NCI-H2107 (cell line): ENCODE measurements around the gene TCF4.
A peak's percentile ranks its signal among the peaks of the same experiment; 100 is the strongest.

Experiments used
- DNase-seq: peaks from one replicate; lab custom pipeline; 2025; lab: John Stamatoyannopoulos, UW

TCF4 gene

DNA sequence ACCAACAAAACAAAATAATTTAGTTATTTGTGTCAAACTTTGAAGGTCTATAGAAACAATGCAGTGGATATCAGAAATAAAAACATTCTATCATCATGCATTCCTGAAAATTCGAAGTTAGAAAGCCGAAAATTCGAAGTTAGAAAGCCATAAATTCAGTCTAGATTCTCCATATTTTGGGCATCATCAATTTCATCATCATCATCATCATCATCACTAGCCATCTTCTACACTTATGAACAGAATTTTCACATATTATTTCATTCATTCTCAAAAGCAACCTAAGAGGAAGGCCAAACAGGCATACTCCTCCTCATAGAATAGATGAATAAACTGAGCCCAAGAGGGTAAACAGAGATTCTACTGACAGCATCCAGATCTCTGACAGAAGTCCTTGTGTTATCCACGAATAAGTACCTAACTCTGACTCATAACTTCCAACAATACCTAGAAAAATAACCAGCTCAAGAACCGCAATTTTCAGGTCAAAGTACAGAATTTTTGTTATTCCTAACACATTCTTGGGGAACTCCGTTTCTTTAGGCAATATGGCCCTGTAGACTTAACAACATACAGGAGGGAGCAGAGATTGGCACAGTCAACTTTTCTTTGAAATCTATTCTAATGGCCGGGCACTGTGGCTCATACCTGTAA lies 84.7 kb downstream of the TCF4 start:
- DNase-seq: no peak

DNA sequence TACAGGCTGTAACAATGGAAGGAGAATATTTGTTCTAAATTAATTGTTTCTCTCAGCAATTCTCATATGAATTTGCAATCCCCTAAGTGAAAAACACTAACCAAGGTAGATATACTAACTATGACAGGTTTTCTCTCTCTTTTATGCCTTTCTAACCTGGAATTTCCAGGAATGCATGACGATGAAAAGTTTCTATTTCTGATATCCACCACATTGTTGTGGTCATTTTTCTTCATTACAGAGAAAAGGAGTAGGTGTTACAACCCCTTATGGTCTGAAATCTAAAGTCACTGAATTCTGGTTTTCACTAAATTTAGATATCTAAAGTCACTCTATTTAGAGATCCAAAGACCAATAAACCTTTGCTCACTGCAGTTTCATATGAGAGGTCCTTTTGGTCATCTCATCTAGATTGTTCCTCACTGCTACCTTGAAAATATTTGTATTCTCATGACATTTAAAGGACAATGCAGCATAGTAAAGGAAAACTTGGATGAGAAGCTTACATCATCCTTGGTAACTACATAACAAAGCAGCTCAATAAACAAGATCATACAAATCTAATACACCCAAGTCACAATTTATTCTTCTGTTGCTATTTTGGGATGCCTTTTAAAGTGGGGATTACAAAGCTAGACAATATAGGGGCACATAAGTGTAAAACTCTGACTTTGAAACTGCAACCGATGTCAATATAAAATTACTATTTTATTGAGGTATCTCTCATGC lies 85.8 kb downstream of the TCF4 start:
- DNase-seq: no peak

GRCh38 chr18:55501579-55501978 lies 86.4 kb downstream of the TCF4 start:
- no peak for DNase-seq

- DNase-seq: no peak
Measured at GRCh38 chr18:55500316-55501086, 87.5 kb downstream of the TCF4 start.

DNA sequence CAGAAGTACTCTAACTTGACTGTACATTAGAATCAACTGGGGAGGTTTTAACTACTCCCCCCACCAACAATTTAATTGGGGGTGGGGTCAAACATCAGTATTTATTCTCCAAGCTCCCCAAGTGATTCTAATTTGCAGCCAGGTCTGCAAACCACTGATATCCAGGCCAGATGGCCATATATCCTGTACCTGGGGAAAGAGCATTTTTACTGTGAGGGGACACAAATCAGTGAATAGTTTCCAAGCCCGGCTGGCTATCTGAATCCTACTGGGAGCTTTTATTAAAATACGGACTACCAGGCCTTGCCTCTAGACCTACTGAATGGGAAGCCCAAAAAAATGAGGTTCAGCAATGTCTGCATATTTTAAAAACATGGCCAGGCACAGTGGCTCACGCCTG lies 88.5 kb downstream of the TCF4 start:
- no peak for DNase-seq

DNA sequence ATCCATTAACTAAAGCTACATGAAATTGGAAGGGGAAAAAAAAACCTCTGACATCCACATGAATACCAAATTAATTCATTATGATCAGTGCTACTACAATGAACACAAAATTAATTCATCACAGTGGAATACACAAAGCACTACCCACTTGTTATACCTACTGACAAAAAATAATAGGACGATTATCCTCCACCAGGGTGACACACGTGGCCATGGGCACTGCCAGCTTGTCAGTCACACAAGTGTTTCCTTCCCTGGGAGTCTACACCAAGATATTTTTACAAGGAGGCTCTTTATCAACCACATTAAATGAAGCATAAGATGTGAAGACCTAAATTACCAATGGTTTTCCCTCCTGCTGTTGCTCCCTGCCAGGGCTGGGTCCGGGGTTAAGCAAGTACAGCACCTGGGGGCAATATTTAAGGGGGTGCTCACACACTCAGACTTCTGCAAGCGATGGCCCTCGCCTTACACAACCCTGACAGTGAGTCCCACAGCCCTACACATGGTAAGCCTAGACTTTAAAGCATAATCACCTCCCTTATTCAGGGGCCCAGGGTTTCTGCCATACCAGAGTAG lies 90.1 kb downstream of the TCF4 start:
- peak; percentile 56 for DNase-seq

GRCh38 chr18:55494899-55495298 lies 93.1 kb downstream of the TCF4 start:
- DNase-seq: no peak

- DNase-seq: no peak
Measured at GRCh38 chr18:55494441-55494840, 93.6 kb downstream of the TCF4 start.

DNA sequence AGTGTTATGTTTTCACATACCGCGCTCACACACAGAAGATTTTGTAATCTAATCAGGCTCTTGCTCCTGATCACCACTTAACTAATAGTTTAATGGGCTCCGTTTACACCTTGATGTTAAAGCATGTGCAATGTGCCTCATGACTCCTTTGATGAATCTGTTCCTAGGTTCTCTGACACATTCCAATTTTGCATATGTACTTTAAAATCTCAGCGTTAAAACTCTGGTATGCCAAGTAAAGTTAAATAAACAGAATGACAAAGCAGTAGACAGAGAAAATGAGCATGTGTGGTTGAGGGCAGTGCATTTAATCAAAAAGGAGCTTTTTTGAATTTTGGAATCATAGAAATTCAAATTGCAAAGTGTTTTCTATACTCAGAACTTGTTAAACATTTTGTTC lies 96.4 kb downstream of the TCF4 start:
- DNase-seq: no peak

DNA sequence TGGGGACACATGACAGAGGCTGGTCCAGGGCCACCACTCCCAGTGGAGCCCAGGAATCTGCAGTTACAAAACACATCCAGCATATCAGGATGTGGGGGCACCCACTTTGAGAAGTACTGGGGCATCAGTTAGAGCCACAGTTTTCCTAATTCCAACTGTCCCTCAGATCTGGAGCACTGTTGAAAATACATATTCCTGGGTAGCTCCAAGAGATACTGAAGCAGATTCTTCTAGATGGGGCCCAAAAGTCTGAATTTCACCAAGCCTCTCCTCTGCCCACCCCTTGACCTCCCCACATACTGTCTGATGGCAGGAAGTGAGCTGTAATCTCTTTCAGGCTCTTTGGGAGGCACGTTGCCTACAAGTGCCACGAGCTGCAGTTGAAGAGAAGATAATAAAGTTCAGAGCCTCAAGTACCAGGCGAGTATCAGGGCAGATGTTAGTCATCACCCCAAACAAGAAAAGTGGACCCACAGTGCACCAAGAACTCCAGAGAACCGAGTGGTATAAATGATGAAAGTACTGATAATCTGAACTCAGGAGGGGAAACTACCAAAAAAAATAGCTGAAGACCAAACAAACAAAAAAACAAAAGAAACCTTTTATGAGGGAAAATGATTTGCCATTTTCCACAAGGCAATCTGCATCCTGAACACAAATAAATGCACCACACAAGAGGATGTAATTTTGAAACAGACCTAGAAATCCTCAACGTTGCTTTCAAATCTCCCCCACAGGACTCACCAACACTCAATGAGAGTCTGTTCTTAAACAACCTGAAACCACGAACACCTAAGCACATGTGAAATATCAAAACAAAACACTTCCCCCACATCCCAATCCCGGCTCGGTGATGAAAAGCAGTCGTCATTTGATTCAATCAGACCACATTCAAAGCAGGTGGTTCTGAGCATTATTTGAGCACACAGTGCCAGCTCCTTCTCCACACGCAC lies 98.7 kb downstream of the TCF4 start:
- DNase-seq: peak; percentile 88

- no peak for DNase-seq
Measured at GRCh38 chr18:55488473-55488872, 99.5 kb downstream of the TCF4 start.

DNA sequence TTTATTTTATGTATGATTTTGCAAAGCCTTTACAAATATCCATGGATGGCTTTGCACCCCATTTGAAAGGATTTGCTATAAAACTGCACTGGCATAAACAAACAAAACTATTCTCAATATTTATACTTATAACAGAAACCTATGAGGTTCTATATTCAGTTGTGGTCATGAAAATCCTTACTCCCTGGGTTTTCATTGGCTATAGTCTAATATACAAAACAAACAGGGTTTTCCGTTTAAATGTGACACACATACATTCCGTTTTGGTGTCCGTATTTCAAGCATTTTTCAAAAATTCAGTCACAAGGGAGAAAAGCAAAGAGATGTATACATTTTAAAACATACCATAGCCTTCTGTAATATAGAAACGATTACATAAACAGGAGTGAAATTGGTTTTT lies 100.0 kb downstream of the TCF4 start:
- no peak for DNase-seq

DNA sequence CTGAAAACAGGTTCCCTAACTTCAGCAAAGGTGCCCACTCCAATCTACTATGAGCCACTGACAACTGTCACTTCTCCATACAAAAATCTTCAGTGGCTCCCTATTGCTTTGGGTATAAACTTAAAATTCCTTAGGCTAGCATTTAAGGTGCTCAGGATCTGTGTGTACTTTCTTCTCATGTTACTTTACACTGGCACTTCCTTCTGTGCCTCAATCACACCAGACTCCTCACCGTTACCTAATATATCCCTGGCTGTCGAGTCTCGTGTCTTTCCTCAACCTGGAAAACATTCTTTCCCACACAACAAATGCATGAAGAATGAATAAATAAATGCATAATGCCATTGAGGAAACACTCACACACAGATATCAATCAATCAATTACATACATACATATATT lies 101.1 kb downstream of the TCF4 start:
- DNase-seq: no peak

- no peak for DNase-seq
Measured at GRCh38 chr18:55485666-55486065, 102.3 kb downstream of the TCF4 start.

GRCh38 chr18:55484773-55485172 lies 103.2 kb downstream of the TCF4 start:
- no peak for DNase-seq

DNA sequence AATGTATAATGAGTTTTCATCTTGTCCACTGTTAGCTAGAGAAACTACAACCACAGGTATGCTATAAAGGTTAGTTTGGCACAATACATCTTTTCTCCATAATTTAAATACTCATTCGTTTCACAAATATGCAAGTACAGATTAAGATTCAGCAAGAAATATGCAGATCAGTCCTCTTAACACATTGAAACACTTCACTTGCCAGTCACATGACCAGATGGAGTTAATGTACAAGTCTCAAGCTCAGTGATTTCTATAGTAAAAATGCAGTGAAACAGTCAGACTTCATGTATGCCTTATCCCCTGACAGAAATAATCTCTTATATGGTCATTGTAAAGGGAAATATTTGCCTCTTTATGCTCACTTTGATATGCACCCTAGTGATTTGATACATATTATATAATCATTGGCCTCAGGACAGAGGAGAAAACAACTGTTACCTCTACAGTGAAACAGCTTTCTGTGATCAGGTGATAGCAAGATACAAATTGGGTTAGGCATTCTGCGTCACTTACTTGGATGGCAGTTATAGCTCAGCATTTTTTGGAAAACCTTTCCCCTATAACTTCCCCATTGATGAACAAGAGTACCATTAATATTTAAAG lies 104.6 kb downstream of the TCF4 start:
- no peak for DNase-seq

GRCh38 chr18:55479656-55480420 lies 108.2 kb downstream of the TCF4 start:
- no peak for DNase-seq

- no peak for DNase-seq
Measured at GRCh38 chr18:55477860-55478581, 110.0 kb downstream of the TCF4 start.

DNA sequence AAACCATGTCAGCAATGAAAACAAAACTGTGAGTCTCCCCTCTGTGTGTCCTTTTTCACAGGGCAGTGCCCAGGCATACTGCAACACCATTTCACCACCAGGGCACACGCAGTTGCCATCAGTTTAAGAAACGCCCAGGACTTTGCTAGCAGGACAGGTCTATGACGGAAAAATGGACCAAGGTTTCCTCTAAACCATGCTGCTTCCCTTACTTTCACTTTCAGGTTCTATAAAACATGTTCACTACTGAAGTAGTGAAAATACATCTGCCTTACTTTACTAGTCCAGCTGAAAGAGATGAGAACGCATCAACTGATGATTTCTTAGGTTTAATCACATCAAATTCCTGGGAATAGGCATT lies 110.5 kb downstream of the TCF4 start:
- DNase-seq: peak; percentile 21

DNA sequence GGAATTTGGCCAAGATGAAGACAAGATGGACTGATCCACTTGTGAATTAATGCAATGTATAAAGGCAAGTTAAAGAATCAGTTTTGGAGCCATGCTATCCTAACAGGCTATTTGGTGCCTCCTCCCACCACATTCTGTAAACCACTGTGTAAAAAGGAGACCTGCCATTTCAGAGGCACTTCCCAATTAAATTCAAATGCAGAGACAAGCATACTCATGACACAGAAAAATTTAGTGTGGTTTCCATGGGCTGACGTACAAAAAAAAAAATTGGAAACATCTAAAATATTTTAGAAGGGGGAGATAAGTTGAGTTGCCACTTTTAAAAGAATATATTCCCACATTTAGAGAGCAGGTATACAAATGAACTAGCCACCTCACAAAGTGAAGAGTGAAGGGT lies 112.1 kb downstream of the TCF4 start:
- no peak for DNase-seq
